B cell (primary cell): ENCODE measurements around the gene GAMT. TPM values are rescaled to one million over a fixed set of nuclear protein-coding genes. Genes with fewer than 3 reads are reported as not detected.

ENCODE experiments used
- ATAC-seq: fragments of 200-7000 bp; cut with Tn5 transposase; one replicate; pipeline ENCODE4 v1.10.0; 2021; ENCODE audit warnings: low read depth, mild to moderate bottlenecking, moderate number of reproducible peaks, moderate library complexity
- CTCF ChIA-PET: fragments of 350-600 bp; sonication (Branson Sonifier 250); formaldehyde crosslinking; loops from one replicate; lab custom pipeline; 2021; ENCODE audit warnings: antibody characterized with exemption, inconsistent platforms; lab: Charles Lee
- POLR2A ChIA-PET: fragments of 350-600 bp; sonication (Branson Sonifier 250); formaldehyde crosslinking; loops from one replicate; lab custom pipeline; 2021; ENCODE audit warnings: antibody characterized with exemption; lab: Charles Lee
- DNase-seq: peaks from one replicate; pipeline ENCODE4 v3.0.0; 2013
- H2AFZ ChIP-seq: 2 replicates; pipeline ENCODE4 v1.6.1; 2012; ENCODE audit warnings: mild to moderate bottlenecking, low read depth, low read length; ENCODE audit not compliant: insufficient read depth, poor library complexity, severe bottlenecking
- H3K27ac ChIP-seq, 2 donors: 1 replicate in 1 of 2; 2 replicates in 1 of 2; pipeline ENCODE4 v1.5.1; 2012 to 2013; ENCODE audit warnings: low read length in 2 of 2, mild to moderate bottlenecking in 2 of 2, moderate library complexity in 1 of 2
- H3K27me3 ChIP-seq, 4 experiments: fragments of 200-600 bp in 1 of 4; sonication (generic) in 1 of 4; replicated peaks in 1 of 4; 1 replicate in 2 of 4; 2 replicates in 2 of 4; pipeline versions ENCODE4 v1.6.1 to v1.7.0; 2013 to 2016; ENCODE audit warnings: low read length in 3 of 4, mild to moderate bottlenecking in 2 of 4, mixed read lengths in 1 of 4, moderate library complexity in 1 of 4; ENCODE audit not compliant: insufficient read depth in 4 of 4, control insufficient read depth in 3 of 4; ENCODE audit errors: control extremely low read depth in 1 of 4
- H3K36me3 ChIP-seq, 2 experiments: replicated peaks in 1 of 2; 1 replicate in 1 of 2; 2 replicates in 1 of 2; pipeline versions ENCODE4 v1.6.1 to v1.7.1; 2013; ENCODE audit warnings: low read length in 1 of 2; ENCODE audit not compliant: insufficient read depth in 2 of 2, control insufficient read depth in 1 of 2; ENCODE audit errors: control extremely low read depth in 1 of 2, extremely low read depth in 1 of 2
- H3K4me1 ChIP-seq, 2 donors: fragments of 200-600 bp in 1 of 2; sonication (generic) in 1 of 2; 1 replicate in 1 of 2; 2 replicates in 1 of 2; pipeline versions ENCODE4 v1.5.1 to v1.6.1; 2013 to 2017; ENCODE audit warnings: low read length in 2 of 2; ENCODE audit not compliant: control insufficient read depth in 2 of 2, insufficient read depth in 2 of 2
- H3K4me2 ChIP-seq: replicated peaks from 2 replicates; pipeline ENCODE3; 2012; ENCODE audit warnings: mild to moderate bottlenecking, low read depth, low read length; ENCODE audit not compliant: poor library complexity, severe bottlenecking
- H3K4me3 ChIP-seq, 5 experiments: fragments of 200-600 bp in 1 of 5; sonication (generic) in 1 of 5; 1 replicate in 3 of 5; 2 replicates in 2 of 5; pipeline versions ENCODE4 v1.5.1 to v1.7.0; 2011 to 2016; ENCODE audit warnings: low read length in 4 of 5, mild to moderate bottlenecking in 4 of 5, low read depth in 2 of 5, control low read depth in 1 of 5, moderate library complexity in 1 of 5; ENCODE audit not compliant: insufficient read depth in 1 of 5; ENCODE audit errors: control extremely low read depth in 1 of 5, extremely low read depth in 1 of 5
- H3K79me2 ChIP-seq: fragments of 200-600 bp; sonication (generic); one replicate; pipeline ENCODE4 v1.6.0; 2016; ENCODE audit warnings: low read length; ENCODE audit not compliant: control insufficient read depth, insufficient read depth
- H3K9ac ChIP-seq: fragments of 200-600 bp; sonication (generic); 2 replicates; pipeline ENCODE4 v1.6.1; 2017; ENCODE audit warnings: mild to moderate bottlenecking, low read length, moderate library complexity
- H3K9me3 ChIP-seq, 3 donors: one replicate each; pipeline versions ENCODE4 v1.6.1 to v1.7.1; 2013; ENCODE audit warnings: low read length in 2 of 3; ENCODE audit not compliant: control insufficient read depth in 2 of 3, insufficient read depth in 1 of 3; ENCODE audit errors: control extremely low read depth in 1 of 3
- H4K20me1 ChIP-seq: 2 replicates; pipeline ENCODE4 v1.6.0; 2012; ENCODE audit warnings: mild to moderate bottlenecking, low read length; ENCODE audit not compliant: insufficient read depth, control insufficient read depth, poor library complexity, severe bottlenecking
- H3K27ac Mint-ChIP-seq: one replicate; pipeline ENCODE4 v1.8.0; 2021; ENCODE audit warnings: mixed read lengths
- H3K27me3 Mint-ChIP-seq: one replicate; pipeline ENCODE4 v1.8.0; 2021; ENCODE audit warnings: mixed read lengths
- H3K4me1 Mint-ChIP-seq: one replicate; pipeline ENCODE4 v1.8.0; 2021; ENCODE audit warnings: mixed read lengths
- H3K4me3 Mint-ChIP-seq: one replicate; pipeline ENCODE4 v1.8.0; 2021; ENCODE audit warnings: mixed read lengths
- H3K9me3 Mint-ChIP-seq: one replicate; pipeline ENCODE4 v1.8.0; 2022; ENCODE audit warnings: mixed read lengths; ENCODE audit not compliant: insufficient read depth
- EZH2 ChIP-seq: IDR thresholded peaks from 2 replicates; pipeline ENCODE4 v1.6.1; 2012; ENCODE audit warnings: borderline replicate concordance, low read depth, mild to moderate bottlenecking, moderate library complexity, low read length; ENCODE audit not compliant: insufficient read depth, poor library complexity, severe bottlenecking
- WGBS: methylation state at CpG from one replicate; pipeline ENCODE4 v1.1.5; 2013; ENCODE audit warnings: missing lambda C conversion rate; ENCODE audit not compliant: insufficient coverage; 5-methylcytosine and 5-hydroxymethylcytosine counted together
- intact Hi-C: fragments of 100-400 bp; cut with micrococcal nuclease; formaldehyde crosslinking; loops from one replicate; pipeline ENCODE4 v1.10.0; 2022
- polyA plus RNA-seq: library from polyadenylated mRNA; depleted of rRNA; stranded (reverse); fragments of >200 nt; gene quantifications from 2 replicates; pipeline ENCODE4 v1.2.3, GENCODE V29; 2012
- total RNA-seq, 2 donors: library from RNA; stranded (reverse); fragments of 120-200 nt in 1 of 2; gene quantifications; 1 replicate in 1 of 2; 2 replicates in 1 of 2; pipeline versions ENCODE4 v1.2.3 to v1.2.4, GENCODE V29; 2013 to 2022
- TF ChIP-seq, protein P1 (sequence below): fragments of 200-600 bp; IDR thresholded peaks from one replicate; pipeline ENCODE4 v1.8.0; 2022; ENCODE audit warnings: antibody characterized with exemption, mild to moderate bottlenecking

GAMT gene
- total and polyA plus RNA-seq, 2 donors (not counting 1 experiment from before 2014, with no cell fraction given) = 8.8 to 12.1 TPM

DNA sequence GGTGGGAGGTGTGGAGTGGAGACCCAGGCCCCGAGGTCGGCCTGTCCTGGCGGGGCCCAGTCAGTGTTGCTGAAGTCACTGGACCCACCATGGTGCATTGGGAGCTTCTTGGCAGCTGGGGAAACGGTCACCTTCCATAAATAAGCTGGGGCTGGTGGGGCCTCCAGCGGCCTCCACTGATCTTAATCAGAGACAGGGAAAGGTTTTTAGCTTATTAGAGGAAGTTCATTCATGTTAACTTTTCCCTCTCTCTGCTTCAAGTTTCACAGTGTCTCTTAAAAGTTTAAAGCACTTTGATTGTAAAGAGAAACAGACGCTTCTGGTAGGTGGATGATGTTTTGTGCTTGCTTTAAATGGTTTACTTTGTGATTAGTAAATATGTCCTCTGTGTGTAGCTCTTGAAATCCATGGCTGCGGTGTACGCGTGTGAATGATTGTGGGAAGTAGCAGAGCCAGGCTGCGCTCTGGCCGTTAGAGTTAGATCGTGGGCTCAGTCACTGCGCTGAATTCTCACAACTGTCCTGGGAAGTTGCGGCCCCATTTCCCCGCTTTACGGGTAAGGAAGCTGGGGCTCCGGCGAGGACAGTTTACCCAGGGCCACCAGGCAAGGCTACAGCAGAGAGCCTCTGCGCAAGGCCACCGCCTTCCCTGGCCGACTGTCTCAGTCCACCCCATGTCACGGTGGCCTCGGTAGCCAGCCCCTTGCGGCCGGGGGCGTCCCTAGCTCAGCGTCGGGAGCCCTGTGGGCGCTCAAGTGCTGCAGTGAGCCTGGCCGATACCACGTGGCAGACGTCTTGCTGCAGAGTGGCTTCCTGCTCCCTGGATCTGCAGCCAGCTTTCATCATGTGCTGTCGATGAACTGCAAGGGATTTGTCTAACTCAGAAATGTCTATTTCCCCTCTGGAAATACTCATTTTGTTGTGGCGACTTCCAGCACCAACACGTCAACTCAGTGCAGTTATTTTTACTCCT, 34.2 kb downstream of the GAMT start:
- WGBS = 72% methylated on average over 30 of the region's 35 CpGs
- Histone ChIP-seq H3K9me3 (no peaks in the 10 kb centered on the region), H3K4me2 (no peak overlapping the region), H3K4me1 (peaks cover 18 to 22% of the 10 kb centered on the region in 2 donors), H3K27me3 (no peaks in the 10 kb centered on the region), H3K9ac (no peak overlapping the region), H3K79me2 (peaks cover 8% of the 10 kb centered on the region), H3K27ac (no peak overlapping the region), H4K20me1 (no peaks in the 10 kb centered on the region), H2AFZ (no peak overlapping the region), H3K4me3 (no peak overlapping the region), H3K36me3 (peaks cover 0 to 25% of the 10 kb centered on the region in 2 experiments)
- H3K4me1 Mint-ChIP-seq = peaks cover 22% of the 10 kb centered on the region
- H3K4me3 Mint-ChIP-seq = no peak overlapping the region
- TF ChIP-seq EZH2 = no peak
- TF ChIP-seq, protein P1, sequence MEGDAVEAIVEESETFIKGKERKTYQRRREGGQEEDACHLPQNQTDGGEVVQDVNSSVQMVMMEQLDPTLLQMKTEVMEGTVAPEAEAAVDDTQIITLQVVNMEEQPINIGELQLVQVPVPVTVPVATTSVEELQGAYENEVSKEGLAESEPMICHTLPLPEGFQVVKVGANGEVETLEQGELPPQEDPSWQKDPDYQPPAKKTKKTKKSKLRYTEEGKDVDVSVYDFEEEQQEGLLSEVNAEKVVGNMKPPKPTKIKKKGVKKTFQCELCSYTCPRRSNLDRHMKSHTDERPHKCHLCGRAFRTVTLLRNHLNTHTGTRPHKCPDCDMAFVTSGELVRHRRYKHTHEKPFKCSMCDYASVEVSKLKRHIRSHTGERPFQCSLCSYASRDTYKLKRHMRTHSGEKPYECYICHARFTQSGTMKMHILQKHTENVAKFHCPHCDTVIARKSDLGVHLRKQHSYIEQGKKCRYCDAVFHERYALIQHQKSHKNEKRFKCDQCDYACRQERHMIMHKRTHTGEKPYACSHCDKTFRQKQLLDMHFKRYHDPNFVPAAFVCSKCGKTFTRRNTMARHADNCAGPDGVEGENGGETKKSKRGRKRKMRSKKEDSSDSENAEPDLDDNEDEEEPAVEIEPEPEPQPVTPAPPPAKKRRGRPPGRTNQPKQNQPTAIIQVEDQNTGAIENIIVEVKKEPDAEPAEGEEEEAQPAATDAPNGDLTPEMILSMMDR = no peak
- intact Hi-C loops = no loop called here
- ATAC-seq = no peak
- CTCF ChIA-PET = interaction anchor here (0.8 to 1.9 kb wide), 3 partner anchors 11 to 123 kb away, joined by 3 to 5 read pairs (median 4); partner anchors contain the start of gene CIRBP
- DNase-seq = no peak
- H3K27ac Mint-ChIP-seq = no peak overlapping the region
- H3K9me3 Mint-ChIP-seq = no peaks in the 10 kb centered on the region
- POLR2A ChIA-PET = no interaction called here
- H3K27me3 Mint-ChIP-seq = no peaks in the 10 kb centered on the region

DNA sequence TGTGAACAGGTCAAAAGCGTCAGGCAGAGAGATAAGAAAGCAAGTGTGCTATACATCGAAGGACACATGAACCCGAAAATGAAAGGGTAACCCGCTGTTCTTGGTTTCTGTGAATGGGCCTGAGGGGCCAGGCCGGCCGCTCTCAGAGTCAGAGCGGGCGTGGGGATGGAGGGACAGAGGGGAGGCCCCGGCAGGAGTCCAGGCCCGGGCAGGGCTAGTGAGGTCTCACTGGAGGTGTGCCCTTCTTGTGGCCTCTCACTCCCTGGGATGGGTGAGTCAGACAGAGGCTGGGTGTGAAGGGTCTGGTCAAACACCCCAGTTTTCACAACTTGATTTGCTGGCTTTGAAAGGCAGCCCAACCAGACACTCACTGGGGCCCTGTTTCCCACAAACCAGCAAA, 35.0 kb downstream of the GAMT start:
- H3K4me2 ChIP-seq = no peak overlapping the region
- no peaks in the 10 kb centered on the region for H3K9me3 ChIP-seq
- peaks cover 13% of the 10 kb centered on the region for H3K79me2 ChIP-seq
- H3K9me3 Mint-ChIP-seq = no peaks in the 10 kb centered on the region
- ChIA-PET CTCF (interaction anchor here (1.0 to 1.9 kb wide), 2 partner anchors 97 to 122 kb away, joined by 3 to 5 read pairs; partner anchors contain the start of gene CIRBP), POLR2A (no interaction called here)
- intact Hi-C loops = no loop called here
- no peak overlapping the region for H3K27ac ChIP-seq
- H3K27ac Mint-ChIP-seq = no peak overlapping the region
- peaks cover 18 to 22% of the 10 kb centered on the region in 2 donors for H3K4me1 ChIP-seq
- H3K36me3 ChIP-seq = peaks cover 0 to 27% of the 10 kb centered on the region in 2 experiments
- peaks cover 25% of the 10 kb centered on the region for H3K4me1 Mint-ChIP-seq
- TF ChIP-seq, protein P1 = no peak
- no peak for TF ChIP-seq EZH2
- H2AFZ ChIP-seq = no peak overlapping the region
- no peak overlapping the region for H3K4me3 Mint-ChIP-seq
- ATAC-seq (no peak), DNase-seq (no peak)
- H4K20me1 ChIP-seq = no peaks in the 10 kb centered on the region
- no peak overlapping the region for H3K4me3 ChIP-seq
- no peak overlapping the region for H3K9ac ChIP-seq
- H3K27me3 ChIP-seq = no peaks in the 10 kb centered on the region
- 95% methylated on average over 9 of the region's 10 CpGs for WGBS
- no peaks in the 10 kb centered on the region for H3K27me3 Mint-ChIP-seq
